NCI-H1436 treated with DMSO at 0.1 percent for 48 hours (cell line): ENCODE measurements around the gene MAN2A2.

ENCODE experiments used
- DNase-seq: peaks from one replicate; lab custom pipeline; 2025; lab: John Stamatoyannopoulos, UW

The MAN2A2 gene

DNA sequence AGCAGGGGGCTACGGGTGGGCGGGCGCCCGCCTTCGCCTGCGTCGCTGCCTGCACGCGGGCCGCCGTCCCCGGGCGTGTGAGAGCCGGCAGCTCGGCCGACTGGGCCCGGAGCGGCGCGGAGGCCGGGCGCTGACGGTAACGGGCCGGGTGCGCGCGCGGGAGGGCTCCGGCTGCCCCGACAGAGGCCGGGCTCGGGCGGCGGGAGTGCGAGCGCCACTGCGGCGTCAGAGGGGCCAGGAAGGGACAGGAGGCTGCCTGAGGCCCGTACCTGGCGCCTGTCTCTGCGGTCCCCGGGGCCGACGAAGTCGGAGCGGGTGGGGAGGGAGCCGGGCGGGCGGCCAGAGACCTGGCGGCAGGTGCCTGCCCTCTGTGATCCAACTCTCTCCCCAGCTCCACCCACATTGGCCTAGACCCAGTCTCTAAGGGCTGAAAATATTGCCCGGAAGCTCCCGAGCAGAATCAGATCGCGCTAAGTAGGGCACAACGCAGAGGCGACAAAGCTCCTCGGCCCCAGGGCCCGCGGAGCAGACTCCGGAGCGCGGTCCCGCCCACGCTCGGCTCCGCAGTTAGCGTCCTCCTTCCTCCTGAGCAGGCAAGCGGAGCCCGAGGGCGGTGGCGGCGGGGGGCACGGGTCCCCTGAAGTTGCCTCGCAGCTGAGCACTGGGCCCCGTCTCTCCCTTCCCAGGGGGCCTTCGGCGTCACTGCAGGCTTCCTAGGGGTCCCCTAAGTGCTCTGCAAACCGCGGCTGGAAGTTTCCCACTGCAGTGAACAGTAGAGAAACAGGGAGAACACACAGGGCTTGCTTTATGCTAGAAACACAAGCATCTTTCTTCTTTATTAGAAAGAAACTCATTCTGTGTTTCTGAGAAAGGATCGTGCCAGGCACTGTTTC, at the start of gene MAN2A2:
TSS of gene MAN2A2 (plus strand) at position 463 of the 893 bp plus-strand sequence. CDS start 906 bp downstream, outside the sequence.
- DNase-seq = no peak

DNA sequence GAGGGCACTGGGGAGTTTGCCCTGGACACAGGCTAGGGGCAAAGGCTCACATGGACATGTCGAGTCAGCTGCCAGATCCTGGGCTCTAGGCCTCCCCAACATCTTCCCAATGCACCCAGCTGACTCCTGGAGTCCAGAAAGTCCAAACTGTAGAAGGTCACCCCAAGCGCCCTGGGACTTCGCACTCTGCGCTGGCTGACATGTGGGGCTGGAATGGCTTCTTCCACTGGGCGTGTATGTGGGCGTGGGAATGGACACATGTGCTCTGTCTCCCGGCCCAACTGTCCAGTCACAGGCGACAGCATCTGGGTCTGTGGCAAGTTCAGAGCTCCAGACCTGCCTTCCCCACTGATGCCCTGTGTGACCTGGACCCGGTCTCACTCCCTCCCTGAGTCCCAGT, 48.0 kb upstream of the MAN2A2 start:
- no peak for DNase-seq

DNA sequence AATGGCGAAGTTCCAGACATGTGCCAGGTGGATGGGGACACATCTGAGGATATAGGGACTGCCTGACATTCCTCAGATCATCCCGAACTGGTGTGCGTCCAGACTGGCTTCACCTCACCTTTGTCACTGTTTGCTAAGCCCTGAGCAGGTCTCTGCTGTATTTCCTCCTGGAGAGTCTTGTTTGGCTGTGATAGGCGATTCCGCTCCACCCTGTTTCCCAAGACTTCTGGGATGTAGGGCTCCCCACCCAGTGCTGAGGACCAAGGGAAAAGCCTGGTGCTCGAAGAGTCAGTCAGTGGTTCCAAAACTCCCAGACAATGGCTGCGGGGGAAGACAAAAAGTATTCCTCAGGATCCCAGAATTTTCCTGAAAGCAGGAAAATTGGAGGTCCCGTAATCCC, 45.8 kb upstream of the MAN2A2 start:
- no peak for DNase-seq

DNA sequence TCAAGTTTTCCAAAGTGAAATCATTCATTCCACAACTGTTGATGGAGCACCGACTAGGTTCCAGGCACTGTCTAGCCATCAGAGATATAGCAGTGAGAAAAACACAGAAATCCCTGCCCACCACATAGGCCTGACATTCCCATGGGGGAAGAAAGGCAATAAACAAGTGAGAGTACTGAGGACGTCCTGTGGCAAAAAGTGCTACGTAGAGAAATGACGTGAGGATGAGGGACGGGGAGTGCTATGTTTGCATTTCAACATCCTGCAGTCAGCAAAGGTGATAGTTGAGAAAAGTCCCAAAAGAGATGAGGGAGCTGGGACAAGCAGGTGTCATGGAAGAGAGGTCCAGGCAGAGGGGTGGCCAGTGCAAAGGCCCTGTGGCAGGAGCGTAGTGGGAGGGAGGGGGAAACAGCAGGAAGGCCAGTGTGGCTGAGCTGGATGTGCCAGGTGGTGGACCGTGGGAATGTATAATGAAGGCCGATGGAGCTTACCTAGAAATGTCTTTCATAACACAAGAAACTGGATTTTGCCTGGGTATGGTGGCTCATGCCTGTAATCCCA, 45.1 kb upstream of the MAN2A2 start:
- DNase-seq = no peak

DNA sequence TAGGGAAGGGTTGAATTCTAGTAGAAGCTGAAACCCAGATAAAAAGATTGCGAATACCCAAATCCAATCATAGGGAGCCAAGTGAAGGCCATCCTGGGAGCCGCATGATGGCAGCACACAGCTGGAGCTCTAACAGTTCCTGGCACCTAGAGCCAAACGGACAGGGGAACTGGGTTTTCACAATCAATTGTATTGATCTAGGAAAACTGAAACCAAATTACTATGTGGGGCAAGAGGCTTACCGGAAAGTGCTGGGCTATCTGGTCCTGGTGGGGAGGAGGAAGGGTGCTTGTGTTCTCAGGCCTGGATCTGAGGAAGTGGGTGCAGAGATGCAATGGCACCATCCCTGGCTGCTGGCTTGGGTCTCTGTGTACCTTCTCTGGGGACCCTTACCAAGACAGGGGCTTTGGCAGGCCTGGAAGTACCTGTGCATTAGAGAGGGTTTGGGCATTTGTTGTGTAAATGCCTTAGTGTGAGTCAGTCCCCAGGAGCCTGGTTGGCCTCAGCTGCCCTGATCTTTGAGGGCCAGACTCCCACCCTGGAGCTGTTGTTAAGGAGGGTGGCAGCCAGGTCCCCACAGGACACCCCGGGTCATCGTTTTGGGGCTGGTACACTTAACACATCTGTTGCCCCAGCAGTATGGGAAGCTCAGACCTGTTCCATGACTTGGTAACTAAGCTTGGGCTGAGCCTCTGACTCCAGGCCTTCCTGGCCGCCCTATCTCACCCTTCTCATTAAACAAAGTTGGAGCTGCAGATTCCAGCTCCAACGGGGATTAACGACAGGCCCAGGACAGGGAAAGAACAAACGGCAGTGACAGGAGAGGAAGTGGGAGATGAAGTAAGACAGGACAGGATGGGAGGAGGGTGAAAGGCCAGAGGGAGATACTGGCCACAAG, 43.6 kb upstream of the MAN2A2 start:
- no peak for DNase-seq

DNA sequence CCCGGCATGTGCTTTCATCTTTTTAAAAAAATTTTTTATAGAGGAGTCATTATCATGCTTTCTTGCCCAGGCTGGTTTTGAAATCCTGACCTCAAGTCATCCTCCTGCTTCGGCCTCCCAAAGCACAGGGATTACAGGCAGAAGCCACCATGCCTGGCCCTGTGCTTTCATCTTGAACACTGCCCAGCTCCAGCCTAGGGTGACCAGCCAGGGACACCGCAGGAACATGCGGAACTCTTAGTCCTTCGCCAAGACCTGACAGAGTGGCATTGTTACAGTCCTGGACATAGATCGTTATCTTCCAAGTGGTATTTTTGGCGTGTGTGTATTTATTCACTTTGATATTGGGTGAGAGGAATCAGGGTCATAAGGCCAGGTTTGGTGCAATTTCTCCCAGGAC, 42.7 kb upstream of the MAN2A2 start:
- DNase-seq = no peak

DNA sequence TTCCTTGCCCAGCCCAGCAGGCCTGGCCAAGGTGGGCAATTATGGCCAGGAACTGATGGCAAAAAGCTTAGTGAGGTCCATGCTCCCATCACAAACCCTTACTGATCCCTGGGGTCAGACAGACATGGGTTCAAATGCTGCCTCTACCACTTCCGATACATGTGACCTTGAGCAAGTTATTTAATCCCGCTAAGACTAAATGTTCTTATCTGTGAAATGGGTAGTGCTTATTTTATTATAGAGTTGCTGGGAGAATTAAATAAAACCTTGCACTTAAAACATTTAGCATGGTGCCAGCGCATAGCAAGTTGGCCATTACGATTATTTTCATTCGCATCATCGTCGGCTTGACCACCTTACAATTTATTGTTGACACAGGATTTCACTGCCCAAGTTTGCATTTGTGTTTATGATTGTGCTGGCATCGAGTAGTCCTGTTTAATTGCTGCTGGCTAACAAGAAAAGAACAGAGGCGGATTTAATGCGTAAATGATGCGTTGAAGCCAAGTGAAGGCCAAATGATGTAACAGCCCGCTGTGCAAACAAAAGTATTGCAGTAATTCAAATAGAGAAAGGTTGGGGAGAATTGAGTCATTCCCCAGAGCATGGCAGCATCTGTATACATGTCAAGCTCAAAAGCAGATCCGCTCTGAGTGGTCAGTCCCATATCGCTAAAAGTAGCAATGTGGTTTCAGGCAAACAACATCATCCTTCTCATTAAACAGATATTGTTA, 42.0 kb upstream of the MAN2A2 start:
- DNase-seq = peak; percentile 72

DNA sequence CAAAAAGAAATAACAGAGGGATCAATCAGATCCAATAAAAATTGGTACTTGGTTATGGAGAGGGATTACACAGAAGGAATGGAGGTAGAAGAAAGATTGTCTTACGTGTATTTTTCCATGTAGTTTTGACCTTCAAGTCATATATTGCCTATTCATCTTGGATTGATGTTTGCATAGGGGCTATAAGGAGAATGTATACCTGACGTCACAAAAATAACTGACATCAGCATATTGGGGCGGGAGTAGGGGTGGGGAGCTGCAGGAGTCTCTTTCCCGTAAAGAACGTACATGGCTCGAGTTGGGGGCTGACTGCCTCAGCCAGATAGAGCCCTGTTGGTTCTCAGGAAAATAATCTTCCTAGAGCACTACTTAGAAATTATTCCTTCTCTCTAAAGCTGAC, 40.6 kb upstream of the MAN2A2 start:
- DNase-seq = no peak

DNA sequence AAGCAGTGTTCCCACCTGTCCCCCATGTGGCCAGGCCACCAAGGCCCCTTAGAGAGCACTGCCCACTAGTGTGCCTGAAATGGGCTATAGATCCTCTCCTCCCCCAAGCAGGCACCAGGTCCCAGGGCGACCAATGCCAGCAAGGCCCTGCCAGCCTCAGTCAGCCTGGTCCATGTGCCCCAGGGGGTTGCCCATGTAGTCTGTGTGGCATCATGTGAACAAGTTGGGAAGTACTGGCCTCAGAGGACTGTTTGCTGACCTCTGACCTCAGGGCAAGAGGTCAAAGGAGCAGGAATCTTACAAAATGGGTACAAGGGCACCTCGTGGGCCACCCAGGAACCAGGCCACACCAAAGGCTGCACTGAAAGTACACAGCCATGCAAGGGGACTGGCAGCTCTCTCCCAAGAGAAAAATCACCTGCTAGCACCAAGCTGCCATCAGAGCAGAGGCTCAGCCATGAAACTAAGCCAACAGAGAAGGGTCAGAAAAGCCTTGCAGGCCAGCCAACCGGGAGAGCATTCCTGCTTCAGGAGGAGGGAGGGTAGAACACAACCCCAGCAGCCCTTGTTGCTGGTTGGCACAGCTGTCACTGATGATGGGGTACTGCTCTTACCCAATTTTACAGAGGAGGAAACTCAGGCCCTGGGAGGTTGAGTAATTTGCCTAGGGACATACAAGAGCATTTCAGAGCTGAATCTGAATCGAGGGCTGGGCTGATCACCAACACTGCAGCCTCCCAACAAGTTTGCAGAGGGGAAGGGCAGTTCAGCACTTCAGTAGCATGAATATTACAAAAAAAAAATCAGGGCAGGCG, 39.9 kb upstream of the MAN2A2 start:
- DNase-seq = no peak

DNA sequence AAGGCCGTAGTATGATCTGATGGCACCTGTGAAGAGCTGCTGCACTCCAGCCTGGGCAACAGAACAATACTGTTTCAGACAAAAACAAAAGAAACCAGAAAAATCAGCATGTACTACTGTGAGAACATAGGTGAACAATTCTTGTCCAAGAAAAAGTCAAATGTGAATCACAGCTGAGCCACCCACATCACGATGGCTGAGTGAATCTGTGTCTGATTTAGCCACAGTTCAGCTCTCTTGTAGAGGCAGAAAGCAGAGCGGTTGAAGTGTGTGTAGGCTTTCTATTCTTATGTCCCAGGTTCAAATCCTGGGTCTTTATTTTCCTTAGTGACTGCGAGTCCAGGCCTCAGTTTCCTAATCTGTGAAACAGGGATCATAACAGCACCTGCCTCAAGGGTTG, 39.1 kb upstream of the MAN2A2 start:
- DNase-seq = no peak

DNA sequence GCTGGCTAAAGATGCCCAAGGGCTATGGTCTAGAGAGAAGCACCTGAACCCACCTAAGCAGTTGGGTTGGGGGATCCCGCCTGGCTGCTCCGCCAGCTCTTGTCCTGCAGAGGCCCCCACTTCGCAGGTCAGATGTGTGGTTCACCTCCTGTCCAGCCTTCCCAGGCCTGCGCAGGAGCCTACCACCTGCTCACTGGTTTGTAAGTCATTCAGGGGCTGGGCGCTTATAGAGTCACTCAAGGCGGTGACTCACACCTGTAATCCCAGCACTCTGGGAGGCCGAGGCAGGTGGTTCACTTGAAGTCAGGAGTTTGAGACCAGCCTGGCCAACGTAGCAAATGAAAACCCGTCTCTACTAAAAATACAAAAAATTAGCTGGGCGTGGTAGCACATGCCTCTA, 38.6 kb upstream of the MAN2A2 start:
- DNase-seq = no peak

DNA sequence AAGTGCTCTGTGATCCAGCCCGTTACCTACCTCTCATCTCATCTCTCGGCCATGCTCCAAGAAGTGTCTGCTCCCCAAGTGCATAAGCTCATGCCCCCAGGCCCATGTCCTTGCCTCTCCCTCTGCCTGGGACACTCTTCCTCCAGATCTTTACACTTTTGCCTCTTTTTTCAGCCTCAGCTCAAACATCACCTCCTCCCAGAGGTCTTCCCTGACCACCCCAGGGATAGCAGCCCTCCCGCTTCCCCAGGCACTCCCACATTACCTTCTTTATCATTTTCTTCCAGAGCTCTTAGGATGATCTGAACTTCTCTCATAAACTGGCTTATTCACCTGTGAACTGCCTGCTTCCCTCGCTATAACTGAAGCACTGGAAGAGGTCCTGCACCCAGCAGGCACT, 37.4 kb upstream of the MAN2A2 start:
- DNase-seq = no peak

DNA sequence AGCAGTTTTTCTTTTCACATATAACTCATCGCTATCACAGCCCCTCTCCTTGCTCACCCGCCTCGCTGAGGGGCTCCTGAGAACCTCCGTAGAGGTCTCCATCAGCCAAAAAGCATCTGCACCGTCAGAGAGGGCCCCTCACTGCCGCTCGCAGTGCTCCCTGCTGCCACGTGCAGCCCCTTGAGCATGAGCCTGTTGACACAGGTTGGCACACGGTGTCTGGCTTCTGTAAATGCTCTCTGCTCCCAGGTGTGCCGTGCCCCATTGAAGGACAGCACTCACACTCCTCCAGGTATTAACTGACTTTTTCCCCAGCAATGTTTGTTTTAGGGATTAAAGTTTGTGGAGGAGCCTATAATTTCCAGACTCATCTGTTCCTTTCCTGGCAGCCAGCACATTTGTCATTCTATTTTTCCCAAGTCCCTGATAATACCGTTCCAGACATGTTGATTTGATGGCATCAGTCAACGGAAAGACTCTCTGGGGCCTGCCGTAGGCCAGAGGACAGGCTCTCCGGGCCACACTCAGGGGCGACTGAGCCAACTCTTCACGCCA, 36.9 kb upstream of the MAN2A2 start:
- no peak for DNase-seq

DNA sequence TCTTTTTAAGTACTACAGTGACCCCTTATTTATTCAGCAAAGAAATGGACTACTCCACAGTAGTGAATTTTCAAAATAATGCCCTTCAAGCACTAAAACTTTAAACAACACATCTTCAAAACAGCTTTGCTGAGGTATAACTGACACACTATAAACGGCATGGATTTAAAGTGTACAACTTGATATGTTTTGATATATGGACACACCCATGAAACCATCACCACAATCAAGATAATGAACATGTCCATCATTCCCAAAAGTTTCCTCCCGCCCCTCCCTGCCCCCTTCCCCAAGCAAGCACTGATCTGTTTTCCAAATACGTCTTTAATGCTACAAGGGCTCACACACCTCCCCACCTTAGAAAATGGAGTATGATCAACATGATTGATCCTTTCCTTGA, 36.3 kb upstream of the MAN2A2 start:
- DNase-seq = no peak

DNA sequence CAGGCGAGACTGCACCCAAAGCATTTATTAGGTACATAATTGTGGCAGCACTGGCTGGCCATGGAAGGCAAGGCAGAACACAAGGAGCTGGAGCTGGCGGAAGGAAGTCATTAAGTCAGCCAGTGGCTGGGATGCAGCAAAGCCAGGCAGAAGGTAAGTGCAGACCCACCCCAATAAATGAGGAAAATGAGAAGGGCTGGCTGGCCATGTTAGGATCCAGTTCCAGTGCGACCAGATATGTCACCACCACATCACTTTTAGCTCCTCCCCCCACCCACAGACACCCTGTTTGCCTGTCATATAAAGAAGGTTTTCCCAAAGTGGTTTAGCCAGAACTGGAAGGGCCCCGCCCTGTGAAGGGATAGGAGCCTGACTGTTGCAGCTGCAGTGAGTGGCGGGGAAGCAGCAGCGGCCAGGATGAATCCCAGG, 34.8 kb upstream of the MAN2A2 start, which contains the start of gene FURIN:
TSS of gene FURIN (plus strand) at position 328 of the 429 bp plus-strand sequence. CDS start 7,153 bp downstream, outside the sequence.
- no peak for DNase-seq

DNA sequence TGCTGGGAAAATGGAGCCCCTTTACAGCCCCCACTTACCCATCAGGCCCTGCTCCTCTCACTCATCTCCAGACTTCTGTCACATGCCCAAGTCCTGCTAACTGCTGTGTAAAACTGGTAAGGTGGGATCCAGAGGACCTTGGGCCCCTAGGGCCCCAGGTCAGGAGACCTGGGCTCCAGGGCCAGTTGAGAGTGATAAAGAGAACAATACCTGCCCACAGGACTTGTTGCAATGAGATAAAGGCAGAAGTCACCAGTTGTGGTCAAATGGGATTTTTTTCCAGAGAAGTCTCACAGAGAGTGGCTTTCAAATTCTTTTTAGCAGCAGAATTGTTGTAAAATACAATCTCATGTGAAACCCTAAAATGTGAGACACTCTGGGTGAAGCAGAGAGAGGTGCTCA, 34.0 kb upstream of the MAN2A2 start:
- no peak for DNase-seq

DNA sequence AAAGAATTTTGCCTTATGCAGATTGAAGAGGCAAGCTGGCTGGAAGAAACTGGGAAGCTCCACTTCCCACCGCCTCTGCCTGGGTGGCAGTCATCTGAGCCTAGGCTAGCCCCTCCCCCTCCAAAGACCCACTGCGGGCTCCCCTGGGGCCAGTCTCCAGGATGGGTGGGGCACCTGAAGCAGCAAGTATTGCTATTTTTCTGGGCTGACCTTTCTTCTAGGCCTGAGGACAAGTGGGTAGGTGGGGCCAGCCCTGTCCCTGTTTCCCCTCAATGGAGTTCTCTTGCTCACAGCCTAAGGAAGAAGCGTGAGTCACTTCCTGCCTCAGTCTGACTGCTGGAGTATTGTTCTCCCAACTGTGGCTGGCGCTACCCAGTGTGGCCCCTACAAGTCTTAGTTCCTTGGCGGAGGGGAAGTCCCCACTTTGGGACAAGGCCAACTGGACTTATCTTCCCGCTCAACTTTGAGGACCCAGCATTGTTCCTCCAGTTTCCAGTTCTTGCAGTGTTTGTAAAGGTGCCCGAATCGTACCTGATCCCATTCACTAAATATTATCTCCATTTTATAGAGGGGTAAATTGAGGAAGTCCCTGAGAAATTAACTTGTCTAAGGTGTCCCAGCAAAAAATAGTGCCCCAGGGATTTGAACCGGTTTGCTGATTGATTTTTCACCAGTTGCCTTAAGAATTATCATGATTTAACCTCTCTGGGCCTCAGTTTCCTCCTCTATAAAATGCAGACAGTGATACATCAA, 33.3 kb upstream of the MAN2A2 start:
- peak; percentile 9 for DNase-seq

DNA sequence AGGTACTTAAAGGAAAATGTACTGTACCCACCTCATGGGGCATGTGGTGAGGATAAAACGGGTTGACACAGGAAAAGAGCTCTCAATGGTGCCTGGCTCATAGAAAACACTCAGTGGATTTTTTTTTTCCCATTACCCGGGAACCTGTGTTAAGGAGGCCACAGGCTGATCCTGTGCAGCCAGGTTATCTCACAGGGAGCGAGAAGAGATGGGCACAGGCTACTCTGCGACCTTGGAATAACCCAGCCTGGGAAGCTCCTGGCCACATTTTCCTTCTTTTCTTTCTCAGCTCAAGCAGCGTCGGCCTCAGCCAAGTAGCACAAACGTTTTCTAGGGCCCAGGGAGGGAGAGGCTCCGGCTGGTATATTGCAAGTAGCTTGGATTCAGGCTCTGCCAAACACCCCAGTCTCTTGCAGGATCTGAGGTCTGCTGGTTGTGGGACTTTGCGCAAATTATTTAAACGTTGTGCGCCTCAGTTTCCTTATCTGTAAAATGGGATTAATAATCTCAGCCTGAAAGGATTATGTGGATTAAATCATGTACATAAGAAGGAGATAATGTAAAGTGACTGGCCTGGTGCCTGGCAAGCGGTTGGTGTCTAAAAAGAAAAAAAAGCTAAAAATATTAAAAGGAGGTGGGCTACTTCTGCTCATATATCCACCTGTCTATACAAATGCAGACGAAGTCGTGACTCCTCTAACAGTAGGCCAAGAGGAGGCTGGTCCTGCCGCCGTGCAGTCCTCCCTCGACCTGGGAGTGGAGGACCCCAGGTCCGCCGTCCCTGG, 32.6 kb upstream of the MAN2A2 start:
- no peak for DNase-seq

DNA sequence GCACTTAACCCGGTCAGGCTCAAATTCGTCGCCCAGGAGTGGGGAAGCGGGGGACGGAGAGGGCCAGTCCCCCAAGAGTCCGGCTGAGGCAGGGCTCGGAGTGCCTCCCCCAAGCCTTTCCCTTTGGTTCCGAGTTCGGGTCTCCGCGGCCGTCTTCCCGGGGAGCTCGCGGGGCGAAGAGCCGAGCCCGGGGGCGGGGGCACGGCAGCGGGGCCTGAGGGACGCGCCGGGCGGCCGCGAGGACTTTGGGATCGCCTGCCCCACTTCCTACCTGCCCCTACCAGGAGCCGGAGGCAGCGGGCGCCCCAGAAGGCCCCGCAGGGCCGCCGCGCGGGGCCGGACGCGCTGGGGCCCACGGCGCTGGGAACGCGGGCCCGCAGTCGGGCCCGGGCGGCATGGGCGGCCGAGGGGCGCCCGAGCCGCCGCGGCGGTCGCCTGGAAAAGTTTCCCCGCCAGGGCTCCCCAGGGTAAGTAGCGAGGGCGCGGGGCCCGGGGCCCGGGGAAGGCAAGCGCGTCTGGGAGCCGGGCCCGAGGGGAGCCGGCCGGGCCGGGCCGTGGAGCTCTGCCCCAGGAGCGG, 31.9 kb upstream of the MAN2A2 start:
- DNase-seq = no peak
